Measurements from ENCODE around the gene NCKAP5. TPM values are rescaled to one million over a fixed set of nuclear protein-coding genes. Genes with fewer than 3 reads are reported as not detected.

Gene NCKAP5
- total RNA-seq, 1 experiment from 2014 or later = not detected

DNA sequence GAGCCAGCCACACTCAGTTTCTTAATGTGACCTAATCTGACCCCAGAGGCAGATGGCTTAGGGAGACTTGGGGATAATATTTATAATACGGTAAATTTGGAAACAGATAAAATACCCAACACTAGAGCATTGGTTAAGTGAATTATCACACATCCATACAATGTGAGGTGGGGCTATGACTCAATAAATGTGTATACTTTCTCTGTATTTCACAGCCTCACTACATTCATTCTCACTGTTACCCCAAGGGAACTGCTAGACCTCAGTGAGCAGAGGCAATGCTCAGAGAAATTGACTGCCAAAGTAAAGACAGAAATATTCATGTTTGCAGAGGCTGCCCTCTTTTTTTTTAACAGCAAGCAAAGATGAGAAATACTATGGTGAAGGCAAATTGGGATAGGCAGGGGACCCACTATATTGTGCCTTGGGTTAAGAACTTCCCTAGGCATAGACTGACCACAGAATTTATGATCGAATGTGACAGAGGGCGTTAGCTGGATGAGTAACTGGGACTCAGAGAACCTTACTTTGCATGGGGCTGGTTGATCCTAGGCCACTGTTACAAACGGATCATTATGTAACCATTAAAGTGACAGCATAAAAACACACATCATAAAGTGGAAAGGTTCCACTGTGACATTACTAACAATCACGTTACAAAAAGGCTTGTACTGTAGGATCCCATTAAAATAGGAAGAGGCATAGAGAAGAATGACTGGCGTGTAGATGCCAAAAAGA lies 652.3 kb downstream of the NCKAP5 start:
- Histone ChIP-seq H3K4me1 (replicated peaks; ENCODE audit: insufficient read depth) (no peaks in the 10 kb centered on the region), H3K27me3 (ENCODE audit: insufficient read depth, low read depth) (no peaks in the 10 kb centered on the region), H3K9me2 (ENCODE audit: insufficient read depth) (no peaks in the 10 kb centered on the region; the same call in 1 of the 2 replicates), H3K27ac (no peak overlapping the region), H3F3A (ENCODE audit: insufficient read depth, low read depth) (no peaks in the 10 kb centered on the region), H3K36me3 (ENCODE audit: low read depth) (no peaks in the 10 kb centered on the region), H3K4me3 (no peak overlapping the region), H3K4me2 (no peak overlapping the region), H2AFZ (no peak overlapping the region), H4K20me1 (ENCODE audit: insufficient read depth) (no peaks in the 10 kb centered on the region), H3K9me3 (ENCODE audit: insufficient read depth, low read depth) (no peaks in the 10 kb centered on the region), H3K79me2 (ENCODE audit: low read depth) (no peaks in the 10 kb centered on the region)
- ChIA-PET POLR2A (ENCODE audit: unreplicated experiment) (no interaction called here), CTCF (no interaction called here)
- intact Hi-C loops (cut with micrococcal nuclease; ENCODE audit: unreplicated experiment) = no loop called here
- TF ChIP-seq EZH2 (IDR thresholded peaks at IDR 0.05; ENCODE audit: low read depth) = no peak
- TF ChIP-seq, protein P1, sequence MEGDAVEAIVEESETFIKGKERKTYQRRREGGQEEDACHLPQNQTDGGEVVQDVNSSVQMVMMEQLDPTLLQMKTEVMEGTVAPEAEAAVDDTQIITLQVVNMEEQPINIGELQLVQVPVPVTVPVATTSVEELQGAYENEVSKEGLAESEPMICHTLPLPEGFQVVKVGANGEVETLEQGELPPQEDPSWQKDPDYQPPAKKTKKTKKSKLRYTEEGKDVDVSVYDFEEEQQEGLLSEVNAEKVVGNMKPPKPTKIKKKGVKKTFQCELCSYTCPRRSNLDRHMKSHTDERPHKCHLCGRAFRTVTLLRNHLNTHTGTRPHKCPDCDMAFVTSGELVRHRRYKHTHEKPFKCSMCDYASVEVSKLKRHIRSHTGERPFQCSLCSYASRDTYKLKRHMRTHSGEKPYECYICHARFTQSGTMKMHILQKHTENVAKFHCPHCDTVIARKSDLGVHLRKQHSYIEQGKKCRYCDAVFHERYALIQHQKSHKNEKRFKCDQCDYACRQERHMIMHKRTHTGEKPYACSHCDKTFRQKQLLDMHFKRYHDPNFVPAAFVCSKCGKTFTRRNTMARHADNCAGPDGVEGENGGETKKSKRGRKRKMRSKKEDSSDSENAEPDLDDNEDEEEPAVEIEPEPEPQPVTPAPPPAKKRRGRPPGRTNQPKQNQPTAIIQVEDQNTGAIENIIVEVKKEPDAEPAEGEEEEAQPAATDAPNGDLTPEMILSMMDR (conservative IDR thresholded peaks at IDR 0.05) = no peak
- DNase-seq = no peak
- no TSS peak for BruUV-seq (replicated peaks)

DNA sequence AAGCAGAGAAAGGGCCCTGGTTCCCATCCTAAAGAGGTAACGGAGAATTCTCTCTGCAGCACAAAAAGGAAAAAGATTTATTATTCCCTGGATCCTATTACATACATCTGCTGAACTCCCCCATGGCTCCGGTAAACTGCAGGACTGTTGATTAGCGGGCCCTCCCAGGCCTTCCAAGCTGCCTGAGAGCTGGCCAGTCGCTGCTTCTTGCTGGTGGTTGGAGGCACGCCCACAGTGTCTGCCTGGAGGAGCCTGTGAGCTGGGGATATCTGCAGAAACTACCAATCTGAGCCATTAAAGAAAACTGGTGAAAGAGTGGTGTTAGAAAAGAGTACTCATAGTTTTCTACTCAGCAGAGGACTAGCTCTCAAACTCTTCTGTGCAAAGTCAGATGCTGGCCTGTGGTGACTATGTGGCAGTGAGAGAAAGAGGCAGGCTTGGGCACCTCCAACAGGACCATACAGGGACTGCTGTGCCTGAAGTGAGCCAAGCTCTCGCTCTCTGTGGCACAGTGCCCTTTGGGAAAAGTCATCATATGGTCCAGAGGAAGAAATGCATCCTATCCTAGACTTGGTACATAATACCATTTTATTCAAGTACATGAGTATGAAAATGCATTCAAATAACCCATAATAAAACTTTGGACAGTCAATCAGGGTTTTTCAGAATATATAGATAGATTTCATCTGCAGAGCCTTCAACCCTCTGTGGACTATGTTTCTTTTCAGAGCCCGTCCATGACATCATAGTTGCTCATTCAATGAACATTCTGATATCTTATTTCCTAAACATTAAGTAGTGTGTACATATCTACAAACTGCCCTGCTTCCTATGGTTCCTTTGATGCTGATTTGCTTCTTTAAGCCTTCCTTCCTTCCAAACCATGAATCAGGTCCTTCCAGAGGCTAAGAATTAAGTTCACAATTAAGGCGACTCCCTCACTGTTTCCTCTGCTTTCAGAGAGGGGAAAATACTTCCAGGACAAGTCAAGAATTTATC lies 656.2 kb downstream of the NCKAP5 start:
- ChIA-PET CTCF (no interaction called here), POLR2A (ENCODE audit: unreplicated experiment) (no interaction called here)
- H3K4me2 ChIP-seq = no peak overlapping the region
- 0 out of 2 replicates have a peak overlapping the region, but pooled peaks have one; percentile 52 for H2AFZ ChIP-seq
- no peak overlapping the region for H3K4me3 ChIP-seq
- no TSS peak for BruUV-seq (replicated peaks)
- no peaks in the 10 kb centered on the region for H3K36me3 ChIP-seq (ENCODE audit: low read depth)
- no peaks in the 10 kb centered on the region for H3F3A ChIP-seq (ENCODE audit: insufficient read depth, low read depth)
- no peaks in the 10 kb centered on the region for H3K79me2 ChIP-seq (ENCODE audit: low read depth)
- no peak for DNase-seq
- intact Hi-C loops (cut with micrococcal nuclease; ENCODE audit: unreplicated experiment) = no loop called here
- H4K20me1 ChIP-seq (ENCODE audit: insufficient read depth) = no peaks in the 10 kb centered on the region
- TF ChIP-seq EZH2 (IDR thresholded peaks at IDR 0.05; ENCODE audit: low read depth) = no peak
- TF ChIP-seq, protein P1 (conservative IDR thresholded peaks at IDR 0.05) = no peak
- H3K4me1 ChIP-seq (replicated peaks; ENCODE audit: insufficient read depth) = no peaks in the 10 kb centered on the region
- H3K9me3 ChIP-seq (ENCODE audit: insufficient read depth, low read depth) = no peaks in the 10 kb centered on the region
- H3K27ac ChIP-seq = no peak overlapping the region
- H3K27me3 ChIP-seq (ENCODE audit: insufficient read depth, low read depth) = no peaks in the 10 kb centered on the region
- no peaks in the 10 kb centered on the region; the same call in 1 of the 2 replicates for H3K9me2 ChIP-seq (ENCODE audit: insufficient read depth)

DNA sequence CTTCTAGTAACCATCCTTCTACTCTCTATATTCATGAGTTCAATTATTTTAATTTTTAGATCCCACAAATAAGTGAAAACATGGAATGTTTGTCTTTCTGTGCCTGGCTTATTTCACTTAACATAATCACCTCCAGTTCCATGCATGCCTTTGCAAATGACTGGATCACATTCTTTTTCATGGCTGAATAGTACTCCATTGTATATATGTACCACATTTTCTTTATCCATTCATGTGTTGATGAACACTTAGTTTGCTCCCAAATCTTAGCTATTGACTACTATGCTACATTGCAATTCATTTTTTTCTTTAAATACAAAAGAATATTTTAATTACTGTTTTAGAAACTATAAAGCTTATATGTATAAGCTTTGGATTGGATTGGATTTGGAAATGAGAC lies 657.8 kb downstream of the NCKAP5 start:
- H3K36me3 ChIP-seq (ENCODE audit: low read depth) = no peaks in the 10 kb centered on the region
- H3K27me3 ChIP-seq (ENCODE audit: insufficient read depth, low read depth) = no peaks in the 10 kb centered on the region
- H2AFZ ChIP-seq = no peak overlapping the region
- no peak overlapping the region for H3K4me2 ChIP-seq
- H3K9me2 ChIP-seq (ENCODE audit: insufficient read depth) = no peaks in the 10 kb centered on the region; the same call in 1 of the 2 replicates
- H3K27ac ChIP-seq = no peak overlapping the region
- ChIA-PET POLR2A (ENCODE audit: unreplicated experiment) (no interaction called here), CTCF (no interaction called here)
- BruUV-seq (replicated peaks) = no TSS peak
- H3K9me3 ChIP-seq (ENCODE audit: insufficient read depth, low read depth) = no peaks in the 10 kb centered on the region
- no peak for DNase-seq
- H4K20me1 ChIP-seq (ENCODE audit: insufficient read depth) = no peaks in the 10 kb centered on the region
- TF ChIP-seq, protein P1 (conservative IDR thresholded peaks at IDR 0.05) = no peak
- no peak for TF ChIP-seq EZH2 (IDR thresholded peaks at IDR 0.05; ENCODE audit: low read depth)
- intact Hi-C loops (cut with micrococcal nuclease; ENCODE audit: unreplicated experiment) = no loop called here
- no peaks in the 10 kb centered on the region for H3K4me1 ChIP-seq (replicated peaks; ENCODE audit: insufficient read depth)
- no peaks in the 10 kb centered on the region for H3K79me2 ChIP-seq (ENCODE audit: low read depth)
- H3K4me3 ChIP-seq = no peak overlapping the region
- H3F3A ChIP-seq (ENCODE audit: insufficient read depth, low read depth) = no peaks in the 10 kb centered on the region
